Liver (tissue), 9 donors: Measurements from ENCODE around the gene EXOC4. TPM values are rescaled to one million over a fixed set of nuclear protein-coding genes. Genes with fewer than 3 reads are reported as not detected.
"Not testable (repeated sequence)": the region's sequence is repeated elsewhere in the genome, so short reads cannot be mapped to it uniquely, and the experiment has no call there.

Experiments
- DNase-seq: peaks from one replicate; pipeline ENCODE4 v3.0.0-alpha.2; 2017; ENCODE audit warnings: low spot score
- H3K27ac ChIP-seq, 2 donors: one replicate each; pipeline ENCODE4 v1.7.0; 2013; ENCODE audit warnings: inconsistent platforms in 2 of 2, low read length in 2 of 2, control low read depth in 1 of 2, low read depth in 1 of 2, mild to moderate bottlenecking in 1 of 2
- H3K27me3 ChIP-seq, 4 donors: one replicate each; pipeline versions ENCODE4 v1.6.1 to v1.7.0; 2013; ENCODE audit warnings: low read length in 3 of 4, inconsistent platforms in 1 of 4, mild to moderate bottlenecking in 1 of 4, moderate library complexity in 1 of 4; ENCODE audit not compliant: control insufficient read depth in 4 of 4, insufficient read depth in 4 of 4
- H3K36me3 ChIP-seq, 4 donors: one replicate each; pipeline versions ENCODE4 v1.6.1 to v1.7.0; 2013; ENCODE audit warnings: low read length in 3 of 4, mild to moderate bottlenecking in 3 of 4, low read depth in 1 of 4, moderate library complexity in 1 of 4; ENCODE audit not compliant: control insufficient read depth in 4 of 4, insufficient read depth in 3 of 4
- H3K4me1 ChIP-seq, 4 donors: one replicate each; pipeline versions ENCODE4 v1.6.1 to v1.7.0; 2013; ENCODE audit warnings: low read length in 3 of 4, mild to moderate bottlenecking in 3 of 4, moderate library complexity in 1 of 4; ENCODE audit not compliant: control insufficient read depth in 4 of 4, insufficient read depth in 4 of 4
- H3K4me3 ChIP-seq, 3 donors: one replicate each; pipeline versions ENCODE4 v1.6.1 to v1.7.0; 2013; ENCODE audit warnings: low read length in 3 of 3, control low read depth in 1 of 3, low read depth in 1 of 3, mild to moderate bottlenecking in 1 of 3
- H3K9ac ChIP-seq, 2 donors: one replicate each; pipeline ENCODE4 v1.7.0; 2013; ENCODE audit warnings: low read length in 2 of 2, mild to moderate bottlenecking in 2 of 2, moderate library complexity in 2 of 2, control low read depth in 1 of 2, low read depth in 1 of 2
- H3K9me3 ChIP-seq, 4 donors: one replicate each; pipeline versions ENCODE4 v1.6.1 to v1.7.0; 2013; ENCODE audit warnings: low read length in 3 of 4; ENCODE audit not compliant: control insufficient read depth in 4 of 4
- ATF3 ChIP-seq: IDR thresholded peaks from 2 replicates; pipeline ENCODE4 v1.6.1; 2016; ENCODE audit warnings: antibody characterized with exemption
- CTCF ChIP-seq: fragments of 150-350 bp; IDR thresholded peaks from 2 replicates; pipeline ENCODE4 v1.5.1; 2017; ENCODE audit warnings: improper control_type of control experiment, low read depth, low read length; ENCODE audit not compliant: missing input control
- EGR1 ChIP-seq, 2 donors: IDR thresholded peaks; 2 replicates each; pipeline ENCODE4 v1.6.1; 2016 to 2018; ENCODE audit warnings: antibody characterized with exemption in 2 of 2, low read depth in 2 of 2
- FOXA1 ChIP-seq: IDR thresholded peaks from 2 replicates; pipeline ENCODE4 v1.6.1; 2016; ENCODE audit warnings: antibody characterized with exemption
- FOXA2 ChIP-seq: IDR thresholded peaks from 2 replicates; pipeline ENCODE4 v1.6.1; 2016; ENCODE audit warnings: antibody characterized with exemption
- GABPA ChIP-seq, 2 donors: IDR thresholded peaks in 1 of 2; conservative IDR thresholded peaks in 1 of 2; 2 replicates each; pipeline ENCODE4 v1.6.1; 2016; ENCODE audit warnings: antibody characterized with exemption in 2 of 2, mild to moderate bottlenecking in 1 of 2, moderate library complexity in 1 of 2
- HNF4A ChIP-seq, 2 donors: conservative IDR thresholded peaks; 2 replicates each; pipeline ENCODE4 v1.6.1; 2016; ENCODE audit warnings: antibody characterized with exemption in 2 of 2, mild to moderate bottlenecking in 2 of 2
- HNF4G ChIP-seq: IDR thresholded peaks from 2 replicates; pipeline ENCODE4 v1.6.1; 2016; ENCODE audit warnings: antibody characterized with exemption
- JUND ChIP-seq, 2 donors: IDR thresholded peaks; 2 replicates each; pipeline ENCODE4 v1.6.1; 2016; ENCODE audit warnings: antibody characterized with exemption in 2 of 2
- NR2F2 ChIP-seq: IDR thresholded peaks from 2 replicates; pipeline ENCODE4 v1.6.1; 2016; ENCODE audit warnings: antibody characterized with exemption
- RAD21 ChIP-seq, 2 donors: IDR thresholded peaks; 2 replicates each; pipeline ENCODE4 v1.6.1; 2016; ENCODE audit warnings: antibody characterized with exemption in 2 of 2, mild to moderate bottlenecking in 2 of 2
- RXRA ChIP-seq, 2 donors: IDR thresholded peaks; 2 replicates each; pipeline ENCODE4 v1.6.1; 2017 to 2018; ENCODE audit warnings: antibody characterized with exemption in 2 of 2, mild to moderate bottlenecking in 1 of 2
- SP1 ChIP-seq: IDR thresholded peaks from 2 replicates; pipeline ENCODE4 v1.6.1; 2018; ENCODE audit warnings: antibody characterized with exemption, mild to moderate bottlenecking
- TAF1 ChIP-seq: conservative IDR thresholded peaks from 2 replicates; pipeline ENCODE4 v1.6.1; 2016; ENCODE audit warnings: antibody characterized with exemption, mild to moderate bottlenecking
- YY1 ChIP-seq: IDR thresholded peaks from 2 replicates; pipeline ENCODE4 v1.6.1; 2016; ENCODE audit warnings: antibody characterized with exemption, mild to moderate bottlenecking
- ZBTB33 ChIP-seq: IDR thresholded peaks from 2 replicates; pipeline ENCODE4 v1.6.1; 2016; ENCODE audit warnings: antibody characterized with exemption
- WGBS: extraction: QIAGEN DNeasy Blood & Tissue Kit; methylation state at CpG from one replicate; pipeline ENCODE4 v1.1.7; 2013; 5-methylcytosine and 5-hydroxymethylcytosine counted together
- polyA plus RNA-seq, 2 donors: library from polyadenylated mRNA; stranded (reverse) in 1 of 2; unstranded in 1 of 2; fragments of 200-250 nt in 1 of 2; fragments of >200 nt in 1 of 2; fragmentation: Nextera tagmentation in 1 of 2; extraction: Ambion mirVana in 1 of 2; gene quantifications; one replicate each; pipeline versions ENCODE4 v1.2.1 to v1.2.3, GENCODE V29; 2013 to 2015
- total RNA-seq, 2 donors: library from RNA; depleted of rRNA; stranded (reverse); fragments of >200 nt; gene quantifications; one replicate each; pipeline ENCODE4 v1.2.3, GENCODE V29; 2014
- TF ChIP-seq, protein P1 (sequence below): IDR thresholded peaks from 2 replicates; pipeline ENCODE4 v1.6.1; 2016; ENCODE audit warnings: antibody characterized with exemption, mild to moderate bottlenecking
- TF ChIP-seq, protein P2 (sequence below): IDR thresholded peaks from 2 replicates; pipeline ENCODE4 v1.6.1; 2016; ENCODE audit warnings: antibody characterized with exemption
- donor health status: healthy.
- donor health status: healthy.
- donor health status: healthy.
- donor health status: healthy.
- donor health status: healthy.

Gene EXOC4
- total and polyA plus RNA-seq, 4 donors = 9.5 to 55.9 (median 23.6) TPM

DNA sequence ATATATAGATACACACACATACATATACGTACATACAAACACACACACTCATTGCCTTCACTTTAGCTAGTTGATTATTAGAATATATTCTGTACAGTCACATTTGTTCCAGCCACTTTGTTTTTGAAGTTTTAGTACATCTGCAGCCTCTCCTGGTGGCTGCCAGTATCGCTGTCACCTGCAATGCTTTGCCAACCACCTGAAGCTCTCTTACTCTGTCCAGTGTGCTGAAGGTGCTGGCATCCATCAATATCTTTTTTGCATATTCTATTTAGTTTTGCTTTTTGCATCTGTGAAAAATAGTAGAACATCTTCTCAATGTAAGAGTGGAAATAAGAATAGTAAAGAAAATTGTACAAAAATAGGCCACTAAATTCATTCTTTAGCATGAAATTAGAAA, 388.6 kb downstream of the EXOC4 start:
- H3K9me3 ChIP-seq = no peaks in the 10 kb centered on the region
- H3K27me3 ChIP-seq = no peaks in the 10 kb centered on the region
- no peak overlapping the region for H3K4me3 ChIP-seq
- no peak overlapping the region for H3K9ac ChIP-seq
- H3K27ac ChIP-seq = no peak overlapping the region
- H3K4me1 ChIP-seq = no peaks in the 10 kb centered on the region
- TF ChIP-seq, protein P1, sequence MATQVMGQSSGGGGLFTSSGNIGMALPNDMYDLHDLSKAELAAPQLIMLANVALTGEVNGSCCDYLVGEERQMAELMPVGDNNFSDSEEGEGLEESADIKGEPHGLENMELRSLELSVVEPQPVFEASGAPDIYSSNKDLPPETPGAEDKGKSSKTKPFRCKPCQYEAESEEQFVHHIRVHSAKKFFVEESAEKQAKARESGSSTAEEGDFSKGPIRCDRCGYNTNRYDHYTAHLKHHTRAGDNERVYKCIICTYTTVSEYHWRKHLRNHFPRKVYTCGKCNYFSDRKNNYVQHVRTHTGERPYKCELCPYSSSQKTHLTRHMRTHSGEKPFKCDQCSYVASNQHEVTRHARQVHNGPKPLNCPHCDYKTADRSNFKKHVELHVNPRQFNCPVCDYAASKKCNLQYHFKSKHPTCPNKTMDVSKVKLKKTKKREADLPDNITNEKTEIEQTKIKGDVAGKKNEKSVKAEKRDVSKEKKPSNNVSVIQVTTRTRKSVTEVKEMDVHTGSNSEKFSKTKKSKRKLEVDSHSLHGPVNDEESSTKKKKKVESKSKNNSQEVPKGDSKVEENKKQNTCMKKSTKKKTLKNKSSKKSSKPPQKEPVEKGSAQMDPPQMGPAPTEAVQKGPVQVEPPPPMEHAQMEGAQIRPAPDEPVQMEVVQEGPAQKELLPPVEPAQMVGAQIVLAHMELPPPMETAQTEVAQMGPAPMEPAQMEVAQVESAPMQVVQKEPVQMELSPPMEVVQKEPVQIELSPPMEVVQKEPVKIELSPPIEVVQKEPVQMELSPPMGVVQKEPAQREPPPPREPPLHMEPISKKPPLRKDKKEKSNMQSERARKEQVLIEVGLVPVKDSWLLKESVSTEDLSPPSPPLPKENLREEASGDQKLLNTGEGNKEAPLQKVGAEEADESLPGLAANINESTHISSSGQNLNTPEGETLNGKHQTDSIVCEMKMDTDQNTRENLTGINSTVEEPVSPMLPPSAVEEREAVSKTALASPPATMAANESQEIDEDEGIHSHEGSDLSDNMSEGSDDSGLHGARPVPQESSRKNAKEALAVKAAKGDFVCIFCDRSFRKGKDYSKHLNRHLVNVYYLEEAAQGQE = peak; percentile 54
- no peak for TF ChIP-seq RAD21 (IDR thresholded peaks at IDR 0.05)
- no peaks in the 10 kb centered on the region for H3K36me3 ChIP-seq
- WGBS = over 99% methylated on average over 2 of the region's 2 CpGs
- no peak for DNase-seq

DNA sequence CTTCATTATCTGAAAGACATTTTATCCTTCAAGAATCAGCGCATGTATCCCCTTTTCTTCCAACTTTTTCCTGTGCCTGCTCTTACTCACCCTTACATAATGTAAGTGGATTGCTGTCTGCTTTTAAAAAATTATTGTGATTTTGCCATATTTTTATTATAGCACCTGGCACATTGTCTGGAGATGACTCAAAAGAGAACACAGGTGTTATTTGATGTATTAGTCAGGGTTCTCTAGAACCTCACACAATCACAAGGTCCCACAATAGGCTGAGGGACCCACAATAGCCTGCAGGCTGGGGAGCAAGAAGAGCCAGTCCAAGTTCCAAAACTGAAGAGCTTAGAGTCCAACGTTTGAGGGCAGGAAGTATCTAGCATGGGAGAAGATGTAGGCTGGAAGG, 390.0 kb downstream of the EXOC4 start:
- H3K9ac ChIP-seq = no peak overlapping the region
- no peak overlapping the region for H3K27ac ChIP-seq
- H3K9me3 ChIP-seq = no peaks in the 10 kb centered on the region
- H3K4me3 ChIP-seq = no peak overlapping the region
- H3K27me3 ChIP-seq = no peaks in the 10 kb centered on the region
- no peak for DNase-seq
- TF ChIP-seq EGR1 (IDR thresholded peaks at IDR 0.05; ENCODE audit: low read depth in 2 of 2) = no peak
- TF ChIP-seq TAF1 = no peak
- no peak for TF ChIP-seq CTCF
- TF ChIP-seq NR2F2 = no peak
- no peak for TF ChIP-seq SP1
- TF ChIP-seq HNF4A (conservative IDR thresholded peaks at IDR 0.05) = no peak
- no peak for TF ChIP-seq ZBTB33
- no peak for TF ChIP-seq RXRA (IDR thresholded peaks at IDR 0.05)
- TF ChIP-seq GABPA (IDR thresholded peaks at IDR 0.05 in 1 of 2, conservative IDR thresholded peaks at IDR 0.05 in 1 of 2) = no peak
- TF ChIP-seq RAD21 (IDR thresholded peaks at IDR 0.05) = no peak
- no peak for TF ChIP-seq ATF3
- no peak for TF ChIP-seq JUND (IDR thresholded peaks at IDR 0.05)
- TF ChIP-seq FOXA2 = no peak
- no peak for TF ChIP-seq FOXA1
- no peak for TF ChIP-seq HNF4G
- TF ChIP-seq, protein P1 = no peak
- TF ChIP-seq, protein P2, sequence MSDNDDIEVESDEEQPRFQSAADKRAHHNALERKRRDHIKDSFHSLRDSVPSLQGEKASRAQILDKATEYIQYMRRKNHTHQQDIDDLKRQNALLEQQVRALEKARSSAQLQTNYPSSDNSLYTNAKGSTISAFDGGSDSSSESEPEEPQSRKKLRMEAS = no peak
- TF ChIP-seq YY1 = no peak
- WGBS = 95% methylated on average over 2 of the region's 2 CpGs
- H3K36me3 ChIP-seq = no peaks in the 10 kb centered on the region
- no peaks in the 10 kb centered on the region for H3K4me1 ChIP-seq

GRCh38 chr7:133643652-133644051, 390.8 kb downstream of the EXOC4 start:
- not testable (repeated sequence) for DNase-seq, H3K36me3 ChIP-seq, H3K27me3 ChIP-seq, H3K9me3 ChIP-seq, H3K4me3 ChIP-seq, H3K27ac ChIP-seq, H3K9ac ChIP-seq, H3K4me1 ChIP-seq
- WGBS = 79% methylated on average over 5 of the region's 5 CpGs
